DND-41 (cell line): ENCODE data around the gene ZNF593.

ENCODE experiments used
- CTCF ChIP-seq: IDR thresholded peaks from 2 replicates; pipeline ENCODE4 v1.5.1; 2012; ENCODE audit warnings: borderline replicate concordance, low read length, moderate library complexity, mild to moderate bottlenecking; ENCODE audit not compliant: poor library complexity, severe bottlenecking; ENCODE audit errors: extremely low read depth
- EZH2 ChIP-seq: IDR thresholded peaks from 3 replicates; pipeline ENCODE4 v1.6.1; 2012; ENCODE audit warnings: borderline replicate concordance, low read depth, mild to moderate bottlenecking, moderate library complexity, low read length, inconsistent platforms; ENCODE audit not compliant: severe bottlenecking

GRCh38 chr1:26138974-26139558 is 30.6 kb upstream of the ZNF593 start:
- TF ChIP-seq CTCF, result no peak
- TF ChIP-seq EZH2, result no peak
